Upper lobe of left lung (tissue), 4 donors: Measurements from ENCODE around the gene ARPC1A.

Source experiments
- POLR2A ChIP-seq, 4 donors: fragments of 450-650 bp; IDR thresholded peaks; one replicate each; pipeline ENCODE4 v1.5.1; 2016 to 2017; ENCODE audit warnings: antibody characterized with exemption in 4 of 4, mild to moderate bottlenecking in 2 of 4
- TF ChIP-seq, protein P1 (sequence below), 6 experiments: fragments of 450-650 bp in 4 of 6; fragments of 200-600 bp in 2 of 6; sonication (generic) in 2 of 6; IDR thresholded peaks; one replicate each; pipeline ENCODE4 v1.5.1; 2016 to 2019; ENCODE audit warnings: antibody characterized with exemption in 6 of 6

DNA sequence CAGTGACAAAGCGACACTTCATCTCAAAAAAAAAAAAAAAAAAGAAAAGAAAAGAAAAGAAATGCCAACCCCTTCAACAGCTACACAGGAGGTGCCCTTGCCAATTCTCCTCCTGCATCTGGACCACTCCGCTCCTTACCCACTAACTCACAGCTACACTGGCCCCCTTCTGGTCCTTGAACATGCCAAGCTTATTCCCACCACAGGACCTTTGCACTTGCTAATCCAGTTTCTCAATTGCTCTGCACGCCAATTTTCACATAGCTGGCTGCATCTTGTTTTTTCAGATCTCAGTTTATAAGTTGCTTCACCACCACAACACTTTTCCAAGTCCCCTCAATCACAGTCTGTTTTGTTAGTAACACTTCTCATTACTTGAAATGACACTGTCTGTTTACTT is 77.2 kb downstream of the ARPC1A start:
- TF ChIP-seq, protein P1, sequence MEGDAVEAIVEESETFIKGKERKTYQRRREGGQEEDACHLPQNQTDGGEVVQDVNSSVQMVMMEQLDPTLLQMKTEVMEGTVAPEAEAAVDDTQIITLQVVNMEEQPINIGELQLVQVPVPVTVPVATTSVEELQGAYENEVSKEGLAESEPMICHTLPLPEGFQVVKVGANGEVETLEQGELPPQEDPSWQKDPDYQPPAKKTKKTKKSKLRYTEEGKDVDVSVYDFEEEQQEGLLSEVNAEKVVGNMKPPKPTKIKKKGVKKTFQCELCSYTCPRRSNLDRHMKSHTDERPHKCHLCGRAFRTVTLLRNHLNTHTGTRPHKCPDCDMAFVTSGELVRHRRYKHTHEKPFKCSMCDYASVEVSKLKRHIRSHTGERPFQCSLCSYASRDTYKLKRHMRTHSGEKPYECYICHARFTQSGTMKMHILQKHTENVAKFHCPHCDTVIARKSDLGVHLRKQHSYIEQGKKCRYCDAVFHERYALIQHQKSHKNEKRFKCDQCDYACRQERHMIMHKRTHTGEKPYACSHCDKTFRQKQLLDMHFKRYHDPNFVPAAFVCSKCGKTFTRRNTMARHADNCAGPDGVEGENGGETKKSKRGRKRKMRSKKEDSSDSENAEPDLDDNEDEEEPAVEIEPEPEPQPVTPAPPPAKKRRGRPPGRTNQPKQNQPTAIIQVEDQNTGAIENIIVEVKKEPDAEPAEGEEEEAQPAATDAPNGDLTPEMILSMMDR (IDR thresholded peaks at IDR 0.05) = no peak
- no peak for TF ChIP-seq POLR2A (IDR thresholded peaks at IDR 0.05)
